ENCODE data around the gene REV1. TPM values are rescaled to one million over a fixed set of nuclear protein-coding genes. Genes with fewer than 3 reads are reported as not detected.

Gene REV1
- total and polyA plus RNA-seq, 4 donors: 4.0 to 37.7 (median 16.2) TPM

GRCh38 chr2:99448556-99448955 is 41.3 kb downstream of the REV1 start:
- no peaks in the 10 kb centered on the region for H3K9me3 ChIP-seq (ENCODE audit: control insufficient read depth in 4 of 4, low read length in 3 of 4)
- H3K27me3 ChIP-seq (ENCODE audit: control insufficient read depth in 4 of 4, insufficient read depth in 4 of 4, low read length in 3 of 4): no peaks in the 10 kb centered on the region
- H3K27ac ChIP-seq (ENCODE audit: low read depth in 1 of 2, low read length in 2 of 2): no peak overlapping the region
- no peak overlapping the region for H3K9ac ChIP-seq (ENCODE audit: low read depth in 1 of 2, low read length in 2 of 2)
- WGBS: 92% methylated on average over 2 of the region's 2 CpGs
- TF ChIP-seq FOXA1 (IDR thresholded peaks at IDR 0.05) (no peak), SP1 (IDR thresholded peaks at IDR 0.05) (no peak), NR2F2 (IDR thresholded peaks at IDR 0.05) (no peak), EGR1 (IDR thresholded peaks at IDR 0.05; ENCODE audit: low read depth in 2 of 2) (no peak), RAD21 (IDR thresholded peaks at IDR 0.05) (no peak), HNF4A (conservative IDR thresholded peaks at IDR 0.05) (no peak), ATF3 (IDR thresholded peaks at IDR 0.05) (no peak), ZBTB33 (IDR thresholded peaks at IDR 0.05) (no peak), GABPA (IDR thresholded peaks at IDR 0.05 in 1 of 2, conservative IDR thresholded peaks at IDR 0.05 in 1 of 2) (no peak), YY1 (IDR thresholded peaks at IDR 0.05) (no peak), MAX (IDR thresholded peaks at IDR 0.05) (no peak), REST (IDR thresholded peaks at IDR 0.05) (no peak)
- peaks cover 4 to 21% (median 10%) of the 10 kb centered on the region in 4 donors for H3K36me3 ChIP-seq (ENCODE audit: control insufficient read depth in 4 of 4, insufficient read depth in 3 of 4, low read depth in 1 of 4, low read length in 3 of 4)
- DNase-seq (ENCODE audit: low spot score): no peak
- no peak overlapping the region for H3K4me3 ChIP-seq (ENCODE audit: low read depth in 1 of 3, low read length in 3 of 3)
- H3K4me1 ChIP-seq (ENCODE audit: control insufficient read depth in 4 of 4, insufficient read depth in 4 of 4, low read length in 3 of 4): no peaks in the 10 kb centered on the region

- 73% methylated on average over 4 of the region's 4 CpGs for whole genome bisulfite sequencing
- H3K4me3 ChIP-seq (ENCODE audit: low read depth in 1 of 3, low read length in 3 of 3): no peak overlapping the region
- DNase-seq (ENCODE audit: low spot score): no peak
Observed at GRCh38 chr2:99445065-99445464, 44.8 kb downstream of the REV1 start.

More at GRCh38 chr2:99445065-99445464, 44.8 kb downstream of the REV1 start:
- H3K27ac ChIP-seq (ENCODE audit: low read depth in 1 of 2, low read length in 2 of 2): no peak overlapping the region
- no peak for TF ChIP-seq YY1 (IDR thresholded peaks at IDR 0.05)
- no peak for TF ChIP-seq GABPA (IDR thresholded peaks at IDR 0.05 in 1 of 2, conservative IDR thresholded peaks at IDR 0.05 in 1 of 2)
- no peak for TF ChIP-seq HNF4A (conservative IDR thresholded peaks at IDR 0.05)
- no peak for TF ChIP-seq ATF3 (IDR thresholded peaks at IDR 0.05)
- no peak for TF ChIP-seq REST (IDR thresholded peaks at IDR 0.05)
- TF ChIP-seq NR2F2 (IDR thresholded peaks at IDR 0.05): no peak
- TF ChIP-seq SP1 (IDR thresholded peaks at IDR 0.05): no peak
- no peak for TF ChIP-seq RXRA (IDR thresholded peaks at IDR 0.05)
- H3K36me3 ChIP-seq (ENCODE audit: control insufficient read depth in 4 of 4, insufficient read depth in 3 of 4, low read depth in 1 of 4, low read length in 3 of 4): peaks cover 3 to 17% (median 9%) of the 10 kb centered on the region in 4 donors
- no peak overlapping the region for H3K9ac ChIP-seq (ENCODE audit: low read depth in 1 of 2, low read length in 2 of 2)
- H3K4me1 ChIP-seq (ENCODE audit: control insufficient read depth in 4 of 4, insufficient read depth in 4 of 4, low read length in 3 of 4): no peaks in the 10 kb centered on the region
- no peaks in the 10 kb centered on the region for H3K27me3 ChIP-seq (ENCODE audit: control insufficient read depth in 4 of 4, insufficient read depth in 4 of 4, low read length in 3 of 4)
- no peaks in the 10 kb centered on the region for H3K9me3 ChIP-seq (ENCODE audit: control insufficient read depth in 4 of 4, low read length in 3 of 4)

All from liver (tissue), 9 donors.